ENCODE data around the gene MOGAT2.
"Not testable (repeated sequence)": the region's sequence is repeated elsewhere in the genome, so short reads cannot be mapped to it uniquely, and the experiment has no call there.

MOGAT2 gene

DNA sequence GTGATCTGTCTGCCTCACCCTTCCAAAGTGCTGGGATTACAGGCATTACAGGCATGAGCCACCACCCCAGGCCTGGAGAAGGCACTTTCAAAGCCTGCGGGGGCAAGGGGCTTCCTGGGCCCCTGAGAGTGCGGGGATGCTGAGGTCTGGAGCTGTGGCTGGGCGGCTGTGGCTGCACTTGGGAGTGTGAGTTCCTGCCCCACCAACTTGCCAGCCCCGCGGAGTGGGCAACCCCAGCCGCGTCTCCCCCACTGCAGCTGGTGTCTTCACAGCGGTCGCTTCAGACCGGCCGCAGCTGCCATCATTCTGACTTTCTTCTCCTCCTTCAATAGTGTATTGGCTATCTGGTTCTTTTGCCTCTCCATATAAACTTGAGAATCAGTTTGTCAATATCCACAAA lies 38.1 kb upstream of the MOGAT2 start:
- DNase-seq (ENCODE audit: low read depth) = no peak
- no peak overlapping the region for H3K4me3 ChIP-seq (ENCODE audit: low read depth, low read length)
- in situ Hi-C loops (cut with HindIII; ENCODE audit: low sequenced_read_pairs) = no loop called here
- TF ChIP-seq, protein P1, sequence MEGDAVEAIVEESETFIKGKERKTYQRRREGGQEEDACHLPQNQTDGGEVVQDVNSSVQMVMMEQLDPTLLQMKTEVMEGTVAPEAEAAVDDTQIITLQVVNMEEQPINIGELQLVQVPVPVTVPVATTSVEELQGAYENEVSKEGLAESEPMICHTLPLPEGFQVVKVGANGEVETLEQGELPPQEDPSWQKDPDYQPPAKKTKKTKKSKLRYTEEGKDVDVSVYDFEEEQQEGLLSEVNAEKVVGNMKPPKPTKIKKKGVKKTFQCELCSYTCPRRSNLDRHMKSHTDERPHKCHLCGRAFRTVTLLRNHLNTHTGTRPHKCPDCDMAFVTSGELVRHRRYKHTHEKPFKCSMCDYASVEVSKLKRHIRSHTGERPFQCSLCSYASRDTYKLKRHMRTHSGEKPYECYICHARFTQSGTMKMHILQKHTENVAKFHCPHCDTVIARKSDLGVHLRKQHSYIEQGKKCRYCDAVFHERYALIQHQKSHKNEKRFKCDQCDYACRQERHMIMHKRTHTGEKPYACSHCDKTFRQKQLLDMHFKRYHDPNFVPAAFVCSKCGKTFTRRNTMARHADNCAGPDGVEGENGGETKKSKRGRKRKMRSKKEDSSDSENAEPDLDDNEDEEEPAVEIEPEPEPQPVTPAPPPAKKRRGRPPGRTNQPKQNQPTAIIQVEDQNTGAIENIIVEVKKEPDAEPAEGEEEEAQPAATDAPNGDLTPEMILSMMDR (IDR thresholded peaks at IDR 0.05; ENCODE audit: low read depth, low read length, missing control alignments) = no peak

DNA sequence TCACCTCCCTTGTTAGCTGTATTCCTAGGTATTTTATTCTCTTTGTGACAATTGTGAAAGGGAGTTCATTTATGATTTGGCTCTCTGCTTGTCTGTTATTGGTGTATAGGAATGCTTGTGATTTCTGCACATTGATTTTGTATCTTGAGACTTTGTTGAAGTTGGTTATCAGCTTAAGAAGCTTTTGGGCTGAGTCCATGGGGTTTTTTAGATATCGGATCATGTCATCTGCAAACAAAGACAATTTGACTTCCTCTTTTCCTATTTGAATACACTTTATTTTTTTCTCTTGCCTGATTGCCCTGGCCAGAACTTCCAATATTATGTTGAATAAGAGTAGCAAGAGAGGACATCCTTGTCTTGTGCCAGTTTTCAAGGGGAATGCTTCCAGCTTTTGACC lies 33.8 kb upstream of the MOGAT2 start:
- DNase-seq (ENCODE audit: low read depth); H3K4me3 ChIP-seq (ENCODE audit: low read depth, low read length); in situ Hi-C loops (cut with HindIII; ENCODE audit: low sequenced_read_pairs): not testable (repeated sequence)

DNA sequence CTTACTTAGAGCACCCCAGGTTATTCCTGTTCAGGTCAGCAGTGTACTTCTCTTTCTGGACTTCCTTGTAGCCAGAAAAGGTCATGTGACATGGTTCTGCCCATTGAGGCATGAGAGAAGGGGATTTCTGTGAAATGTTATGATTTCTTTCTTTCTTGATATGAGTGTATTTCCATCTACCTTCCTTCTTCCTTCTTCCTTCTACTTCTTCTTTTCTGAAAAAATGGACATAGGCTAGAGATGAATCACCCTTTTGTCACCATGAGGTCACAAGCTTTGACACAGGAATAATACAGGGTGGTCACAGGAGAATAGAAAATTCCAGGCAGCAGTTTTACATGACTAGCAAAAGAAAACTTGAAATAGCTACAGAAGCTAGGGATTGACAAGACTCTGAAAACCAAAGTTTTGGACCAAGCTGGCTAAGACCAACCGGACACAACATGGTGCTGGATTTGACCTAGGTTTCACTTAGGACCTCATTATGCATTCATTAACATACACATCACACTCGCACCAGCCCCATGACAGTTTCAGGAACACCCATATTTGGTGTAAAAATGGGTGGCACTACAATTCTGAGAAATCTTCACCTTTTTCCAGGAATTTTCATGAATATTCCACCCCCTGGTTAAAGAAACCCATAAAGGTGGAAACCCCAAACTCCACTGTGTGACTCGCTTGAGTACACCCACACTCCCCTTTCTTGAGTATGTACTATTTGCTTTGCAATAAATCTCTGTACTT lies 27.6 kb upstream of the MOGAT2 start:
- no peak overlapping the region for H3K4me3 ChIP-seq (ENCODE audit: low read depth, low read length)
- DNase-seq (ENCODE audit: low read depth) = no peak
- in situ Hi-C loops (cut with HindIII; ENCODE audit: low sequenced_read_pairs) = no loop called here
- TF ChIP-seq, protein P1 (IDR thresholded peaks at IDR 0.05; ENCODE audit: low read depth, low read length, missing control alignments) = no peak

DNA sequence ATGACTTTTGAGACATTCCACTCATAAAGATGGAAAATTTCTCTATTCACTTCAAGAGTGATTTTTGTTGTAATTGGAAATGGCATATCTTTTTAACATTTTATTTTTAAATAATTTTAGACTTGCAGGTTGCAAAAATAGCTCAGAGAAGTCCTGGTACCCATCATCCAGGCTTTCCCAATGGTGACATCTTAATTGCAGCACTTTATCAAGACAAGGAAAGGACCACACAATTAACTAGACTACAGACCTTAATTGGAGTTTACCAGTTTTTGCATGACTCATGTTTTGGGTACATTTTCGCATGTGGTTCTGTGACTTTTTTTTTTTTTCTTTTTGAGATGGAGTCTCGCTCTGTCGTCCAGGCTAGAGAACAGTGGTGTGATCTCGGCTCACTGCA lies 25.8 kb upstream of the MOGAT2 start:
- H3K4me3 ChIP-seq (ENCODE audit: low read depth, low read length) = no peak overlapping the region
- DNase-seq (ENCODE audit: low read depth) = no peak
- TF ChIP-seq, protein P1 (IDR thresholded peaks at IDR 0.05; ENCODE audit: low read depth, low read length, missing control alignments) = no peak
- in situ Hi-C loops (cut with HindIII; ENCODE audit: low sequenced_read_pairs) = no loop called here

DNA sequence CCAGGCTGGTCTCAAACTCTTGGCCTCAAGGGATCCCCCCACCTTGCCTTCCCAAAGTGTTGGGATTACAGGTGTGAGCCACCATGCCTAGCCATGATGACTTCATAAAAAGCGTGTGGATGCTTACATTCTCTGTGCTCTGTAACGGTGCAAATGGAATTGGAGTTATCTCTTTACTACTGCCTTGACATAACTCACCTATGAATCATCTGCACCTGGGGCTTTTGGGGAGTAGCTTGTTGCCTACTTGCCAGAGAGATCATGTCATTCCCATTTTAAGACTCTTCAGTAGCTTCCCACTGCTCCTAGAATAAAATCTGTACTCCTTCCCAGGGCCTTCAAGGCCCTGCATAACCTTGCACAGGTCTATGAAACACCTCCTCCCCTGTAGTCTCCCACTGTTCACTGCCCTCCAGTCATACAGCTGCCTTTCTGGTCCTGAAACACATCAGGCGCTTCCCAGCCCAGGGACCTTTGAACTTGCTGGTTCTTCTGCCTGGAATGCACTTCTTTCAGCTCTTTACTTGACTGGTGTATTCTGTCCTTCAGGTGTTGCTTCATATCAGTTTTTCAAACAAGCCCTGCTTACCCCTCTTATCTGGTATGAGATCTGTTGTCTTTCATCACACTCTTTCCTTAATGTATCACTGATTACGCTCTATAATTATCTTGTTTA lies 19.6 kb upstream of the MOGAT2 start:
- DNase-seq (ENCODE audit: low read depth) = no peak
- TF ChIP-seq, protein P1 (IDR thresholded peaks at IDR 0.05; ENCODE audit: low read depth, low read length, missing control alignments) = no peak
- no peak overlapping the region for H3K4me3 ChIP-seq (ENCODE audit: low read depth, low read length)
- in situ Hi-C loops (cut with HindIII; ENCODE audit: low sequenced_read_pairs) = no loop called here

DNA sequence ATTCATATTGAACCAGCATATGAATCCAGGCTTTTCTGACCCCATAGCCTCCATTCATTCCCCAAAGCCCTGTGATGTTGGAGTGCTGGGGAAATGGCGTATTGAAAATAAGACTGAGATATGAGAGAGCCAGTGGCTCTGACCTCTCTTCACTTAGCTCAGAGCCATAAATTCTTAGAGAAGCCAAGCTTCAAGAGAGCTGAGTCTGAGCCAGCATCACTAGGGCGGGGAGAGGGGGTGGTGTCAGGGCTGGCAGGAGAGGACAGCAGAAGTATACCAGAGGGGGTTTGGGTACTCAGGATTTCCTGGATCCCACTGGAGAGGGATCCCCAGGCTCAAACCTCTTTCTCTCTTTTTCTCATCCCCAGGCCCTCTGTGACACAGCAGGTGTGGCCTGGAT lies 16.7 kb upstream of the MOGAT2 start:
- TF ChIP-seq, protein P1 (IDR thresholded peaks at IDR 0.05; ENCODE audit: low read depth, low read length, missing control alignments) = no peak
- no peak for DNase-seq (ENCODE audit: low read depth)
- H3K4me3 ChIP-seq (ENCODE audit: low read depth, low read length) = no peak overlapping the region
- in situ Hi-C loops (cut with HindIII; ENCODE audit: low sequenced_read_pairs) = no loop called here

DNA sequence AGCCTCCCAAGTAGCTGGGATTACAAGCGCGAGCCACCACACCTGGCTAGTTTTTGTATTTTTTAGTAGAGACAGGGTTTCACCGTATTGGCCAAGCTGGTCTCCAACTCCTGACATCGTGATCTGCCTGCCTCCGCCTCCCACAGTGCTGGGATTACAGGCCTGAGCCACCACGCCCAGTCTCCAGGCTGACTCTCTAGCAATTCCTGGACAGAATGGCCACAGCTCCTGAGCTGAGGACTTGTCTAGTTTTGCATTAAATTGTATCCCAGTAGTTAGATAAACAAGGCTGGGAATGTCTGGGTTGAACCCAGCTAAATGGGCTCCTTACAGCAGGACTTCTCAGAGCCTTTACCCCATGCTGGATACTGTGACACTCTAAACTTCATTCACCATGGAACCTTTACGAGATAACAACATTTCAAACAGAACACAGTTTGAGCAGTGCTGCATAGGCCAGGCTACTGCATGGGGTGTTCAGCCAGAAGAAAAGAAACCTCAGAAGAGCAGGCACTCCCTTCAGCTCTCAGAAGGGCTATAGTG lies 13.9 kb upstream of the MOGAT2 start:
- in situ Hi-C loops (cut with HindIII; ENCODE audit: low sequenced_read_pairs) = no loop called here
- DNase-seq (ENCODE audit: low read depth) = no peak
- no peak overlapping the region for H3K4me3 ChIP-seq (ENCODE audit: low read depth, low read length)
- TF ChIP-seq, protein P1 (IDR thresholded peaks at IDR 0.05; ENCODE audit: low read depth, low read length, missing control alignments) = no peak

Measured in astrocyte of the cerebellum (primary cell).